Suprapubic skin (tissue), 4 donors: ENCODE measurements around the gene TSPOAP1.

Source experiments
- EP300 ChIP-seq: sonication (generic); formaldehyde crosslinking; IDR thresholded peaks from one replicate; pipeline ENCODE4 v1.6.1; 2017; ENCODE audit warnings: antibody characterized with exemption
- POLR2A ChIP-seq, 2 donors: fragments of 450-650 bp; IDR thresholded peaks; one replicate each; pipeline ENCODE4 v1.6.1; 2017; ENCODE audit warnings: antibody characterized with exemption in 2 of 2, mild to moderate bottlenecking in 2 of 2, moderate library complexity in 2 of 2
- POLR2AphosphoS5 ChIP-seq, 3 donors: sonication (generic); formaldehyde crosslinking; IDR thresholded peaks; one replicate each; pipeline ENCODE4 v1.6.1; 2017; ENCODE audit warnings: antibody characterized with exemption in 3 of 3
- TF ChIP-seq, protein P1 (sequence below), 2 donors: fragments of 200-600 bp in 1 of 2; fragments of 450-650 bp in 1 of 2; sonication (generic) in 1 of 2; IDR thresholded peaks; one replicate each; pipeline ENCODE4 v1.5.1; 2016 to 2019; ENCODE audit warnings: antibody characterized with exemption in 2 of 2, mild to moderate bottlenecking in 1 of 2, moderate library complexity in 1 of 2

- TF ChIP-seq, protein P1, sequence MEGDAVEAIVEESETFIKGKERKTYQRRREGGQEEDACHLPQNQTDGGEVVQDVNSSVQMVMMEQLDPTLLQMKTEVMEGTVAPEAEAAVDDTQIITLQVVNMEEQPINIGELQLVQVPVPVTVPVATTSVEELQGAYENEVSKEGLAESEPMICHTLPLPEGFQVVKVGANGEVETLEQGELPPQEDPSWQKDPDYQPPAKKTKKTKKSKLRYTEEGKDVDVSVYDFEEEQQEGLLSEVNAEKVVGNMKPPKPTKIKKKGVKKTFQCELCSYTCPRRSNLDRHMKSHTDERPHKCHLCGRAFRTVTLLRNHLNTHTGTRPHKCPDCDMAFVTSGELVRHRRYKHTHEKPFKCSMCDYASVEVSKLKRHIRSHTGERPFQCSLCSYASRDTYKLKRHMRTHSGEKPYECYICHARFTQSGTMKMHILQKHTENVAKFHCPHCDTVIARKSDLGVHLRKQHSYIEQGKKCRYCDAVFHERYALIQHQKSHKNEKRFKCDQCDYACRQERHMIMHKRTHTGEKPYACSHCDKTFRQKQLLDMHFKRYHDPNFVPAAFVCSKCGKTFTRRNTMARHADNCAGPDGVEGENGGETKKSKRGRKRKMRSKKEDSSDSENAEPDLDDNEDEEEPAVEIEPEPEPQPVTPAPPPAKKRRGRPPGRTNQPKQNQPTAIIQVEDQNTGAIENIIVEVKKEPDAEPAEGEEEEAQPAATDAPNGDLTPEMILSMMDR (IDR thresholded peaks at IDR 0.05) = no peak
- no peak for TF ChIP-seq POLR2AphosphoS5 (IDR thresholded peaks at IDR 0.05)
- TF ChIP-seq POLR2A (IDR thresholded peaks at IDR 0.05) = no peak
- no peak for TF ChIP-seq EP300
Observed at GRCh38 chr17:58348038-58348437, 19.4 kb upstream of the TSPOAP1 start.
